PFSK-1 (cell line): ENCODE data around the gene ZNF32.

Experiments used
- FOXP2 ChIP-seq: optimal IDR thresholded peaks from 2 replicates; pipeline ENCODE3; 2011; ENCODE audit warnings: borderline replicate concordance, control low read depth, inconsistent platforms; ENCODE audit not compliant: insufficient read depth; ENCODE audit errors: extremely low read length, extremely low read depth
- POLR2AphosphoS5 ChIP-seq: IDR thresholded peaks from 2 replicates; pipeline ENCODE4 v1.6.1; 2012; ENCODE audit warnings: low read depth, mild to moderate bottlenecking, control low read depth, low read length, moderate library complexity
- SIN3A ChIP-seq: IDR thresholded peaks from 2 replicates; pipeline ENCODE4 v1.6.1; 2012; ENCODE audit warnings: mild to moderate bottlenecking, low read length, moderate library complexity, borderline replicate concordance; ENCODE audit not compliant: insufficient read depth
- TAF1 ChIP-seq: IDR thresholded peaks from 2 replicates; pipeline ENCODE4 v1.6.1; 2012; ENCODE audit warnings: low read length, control low read depth, borderline replicate concordance; ENCODE audit not compliant: insufficient read depth
- TF ChIP-seq, protein P1 (sequence below), 2 experiments: IDR thresholded peaks; 2 replicates each; pipeline versions ENCODE4 v1.6.1 to v1.8.0; 2011 to 2012; ENCODE audit warnings: low read depth in 2 of 2, low read length in 2 of 2, control low read depth in 1 of 2, inconsistent platforms in 1 of 2, mild to moderate bottlenecking in 1 of 2, moderate library complexity in 1 of 2; ENCODE audit not compliant: insufficient read depth in 1 of 2

The ZNF32 gene

GRCh38 chr10:43676901-43677300 lies 28.2 kb upstream of the ZNF32 start:
- no peak for TF ChIP-seq TAF1
- no peak for TF ChIP-seq POLR2AphosphoS5
- TF ChIP-seq, protein P1, sequence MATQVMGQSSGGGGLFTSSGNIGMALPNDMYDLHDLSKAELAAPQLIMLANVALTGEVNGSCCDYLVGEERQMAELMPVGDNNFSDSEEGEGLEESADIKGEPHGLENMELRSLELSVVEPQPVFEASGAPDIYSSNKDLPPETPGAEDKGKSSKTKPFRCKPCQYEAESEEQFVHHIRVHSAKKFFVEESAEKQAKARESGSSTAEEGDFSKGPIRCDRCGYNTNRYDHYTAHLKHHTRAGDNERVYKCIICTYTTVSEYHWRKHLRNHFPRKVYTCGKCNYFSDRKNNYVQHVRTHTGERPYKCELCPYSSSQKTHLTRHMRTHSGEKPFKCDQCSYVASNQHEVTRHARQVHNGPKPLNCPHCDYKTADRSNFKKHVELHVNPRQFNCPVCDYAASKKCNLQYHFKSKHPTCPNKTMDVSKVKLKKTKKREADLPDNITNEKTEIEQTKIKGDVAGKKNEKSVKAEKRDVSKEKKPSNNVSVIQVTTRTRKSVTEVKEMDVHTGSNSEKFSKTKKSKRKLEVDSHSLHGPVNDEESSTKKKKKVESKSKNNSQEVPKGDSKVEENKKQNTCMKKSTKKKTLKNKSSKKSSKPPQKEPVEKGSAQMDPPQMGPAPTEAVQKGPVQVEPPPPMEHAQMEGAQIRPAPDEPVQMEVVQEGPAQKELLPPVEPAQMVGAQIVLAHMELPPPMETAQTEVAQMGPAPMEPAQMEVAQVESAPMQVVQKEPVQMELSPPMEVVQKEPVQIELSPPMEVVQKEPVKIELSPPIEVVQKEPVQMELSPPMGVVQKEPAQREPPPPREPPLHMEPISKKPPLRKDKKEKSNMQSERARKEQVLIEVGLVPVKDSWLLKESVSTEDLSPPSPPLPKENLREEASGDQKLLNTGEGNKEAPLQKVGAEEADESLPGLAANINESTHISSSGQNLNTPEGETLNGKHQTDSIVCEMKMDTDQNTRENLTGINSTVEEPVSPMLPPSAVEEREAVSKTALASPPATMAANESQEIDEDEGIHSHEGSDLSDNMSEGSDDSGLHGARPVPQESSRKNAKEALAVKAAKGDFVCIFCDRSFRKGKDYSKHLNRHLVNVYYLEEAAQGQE (IDR thresholded peaks at IDR 0.05; ENCODE audit: insufficient read depth in 1 of 2, low read depth in 2 of 2, low read length in 2 of 2), result no peak
- no peak for TF ChIP-seq SIN3A
- no peak for TF ChIP-seq FOXP2

- no peak for TF ChIP-seq POLR2AphosphoS5
- TF ChIP-seq SIN3A, result no peak
- no peak for TF ChIP-seq TAF1
- TF ChIP-seq FOXP2, result no peak
- TF ChIP-seq, protein P1 (IDR thresholded peaks at IDR 0.05; ENCODE audit: insufficient read depth in 1 of 2, low read depth in 2 of 2, low read length in 2 of 2), result no peak
These were observed 27.6 kb upstream of the ZNF32 start for GRCh38 chr10:43676331-43676730.

GRCh38 chr10:43674553-43675210 lies 26.0 kb upstream of the ZNF32 start:
- TF ChIP-seq FOXP2, result no peak
- TF ChIP-seq SIN3A, result no peak
- TF ChIP-seq, protein P1 (IDR thresholded peaks at IDR 0.05; ENCODE audit: insufficient read depth in 1 of 2, low read depth in 2 of 2, low read length in 2 of 2), result no peak
- TF ChIP-seq POLR2AphosphoS5, result no peak
- TF ChIP-seq TAF1, result no peak

GRCh38 chr10:43673471-43673870 lies 24.8 kb upstream of the ZNF32 start:
- TF ChIP-seq SIN3A (no peak), POLR2AphosphoS5 (no peak), FOXP2 (no peak), TAF1 (no peak)
- TF ChIP-seq, protein P1 (IDR thresholded peaks at IDR 0.05; ENCODE audit: insufficient read depth in 1 of 2, low read depth in 2 of 2, low read length in 2 of 2), result no peak
